ENCODE measurements around the gene SYT3.
"Not testable (repeated sequence)": the region's sequence is repeated elsewhere in the genome, so short reads cannot be mapped to it uniquely, and the experiment has no call there.

Gene SYT3

GRCh38 chr19:50606059-50606836, 33.4 kb downstream of the SYT3 start:
- peak; percentile 22; the same call in 1 of the 2 replicates for TF ChIP-seq CTCF (IDR thresholded peaks at IDR 0.05; ENCODE audit: low read depth, low read length)
- peak overlapping the region; percentile 31 for H3K4me3 ChIP-seq (ENCODE audit: low read depth, low read length)
- H3K9me3 ChIP-seq (ENCODE audit: severe bottlenecking); H3K27ac ChIP-seq; H3K36me3 ChIP-seq: not testable (repeated sequence)
- H3K27me3 ChIP-seq (ENCODE audit: insufficient read depth, low read depth, severe bottlenecking) = peaks cover 27% of the 10 kb centered on the region
- DNase-seq = peak; percentile 61

- not testable (repeated sequence) for H3K27ac ChIP-seq; H3K36me3 ChIP-seq; H3K9me3 ChIP-seq (ENCODE audit: severe bottlenecking)
- TF ChIP-seq CTCF (IDR thresholded peaks at IDR 0.05; ENCODE audit: low read depth, low read length) = peak; percentile 45
- DNase-seq = peak; percentile 54
- Histone ChIP-seq H3K27me3 (ENCODE audit: insufficient read depth, low read depth, severe bottlenecking) (peaks cover 31% of the 10 kb centered on the region), H3K4me3 (ENCODE audit: low read depth, low read length) (peak overlapping the region; percentile 8; the same call in 1 of the 2 replicates)
Observed at GRCh38 chr19:50604264-50605073, 35.2 kb downstream of the SYT3 start.

GRCh38 chr19:50602935-50603334, 36.7 kb downstream of the SYT3 start:
- Histone ChIP-seq H3K27me3 (ENCODE audit: insufficient read depth, low read depth, severe bottlenecking) (peaks cover 31% of the 10 kb centered on the region), H3K9me3 (ENCODE audit: severe bottlenecking) (peaks cover 2% of the 10 kb centered on the region), H3K36me3 (no peaks in the 10 kb centered on the region), H3K27ac (no peak overlapping the region), H3K4me3 (ENCODE audit: low read depth, low read length) (no peak overlapping the region)
- no peak for TF ChIP-seq CTCF (IDR thresholded peaks at IDR 0.05; ENCODE audit: low read depth, low read length)
- DNase-seq = no peak

DNA sequence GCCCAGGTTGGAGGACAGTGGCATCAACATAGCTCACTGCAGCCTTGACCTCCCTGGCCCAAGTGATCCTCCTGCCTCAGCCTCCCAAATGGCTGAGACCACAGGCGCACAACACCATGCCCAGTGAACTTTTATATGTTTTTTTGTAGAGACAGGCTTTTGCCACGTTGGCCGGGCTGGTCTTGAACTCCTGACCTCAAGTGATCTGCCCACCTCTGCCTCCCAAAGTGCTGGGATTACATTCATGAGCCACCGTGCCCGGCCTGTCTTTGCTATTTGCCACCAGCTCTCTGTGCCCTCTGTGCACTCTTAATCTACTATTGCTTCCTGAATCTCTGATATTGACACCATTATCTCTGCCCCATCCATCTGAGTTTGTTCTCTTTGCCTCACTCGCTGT, 37.2 kb downstream of the SYT3 start:
- peaks cover 2% of the 10 kb centered on the region for H3K9me3 ChIP-seq (ENCODE audit: severe bottlenecking)
- no peak for DNase-seq
- H3K4me3 ChIP-seq (ENCODE audit: low read depth, low read length) = no peak overlapping the region
- H3K27me3 ChIP-seq (ENCODE audit: insufficient read depth, low read depth, severe bottlenecking) = peaks cover 29% of the 10 kb centered on the region
- no peaks in the 10 kb centered on the region for H3K36me3 ChIP-seq
- TF ChIP-seq CTCF (IDR thresholded peaks at IDR 0.05; ENCODE audit: low read depth, low read length) = no peak
- no peak overlapping the region for H3K27ac ChIP-seq

- H3K27ac ChIP-seq = no peak overlapping the region
- DNase-seq = no peak
- H3K9me3 ChIP-seq (ENCODE audit: severe bottlenecking) = peaks cover 2% of the 10 kb centered on the region
- no peak overlapping the region for H3K4me3 ChIP-seq (ENCODE audit: low read depth, low read length)
- no peaks in the 10 kb centered on the region for H3K36me3 ChIP-seq
- H3K27me3 ChIP-seq (ENCODE audit: insufficient read depth, low read depth, severe bottlenecking) = peaks cover 24% of the 10 kb centered on the region
- TF ChIP-seq CTCF (IDR thresholded peaks at IDR 0.05; ENCODE audit: low read depth, low read length) = no peak
Observed at GRCh38 chr19:50602089-50602422, 37.6 kb downstream of the SYT3 start.

Measured in WERI-Rb-1 (cell line).